ENCODE data around the gene RRP15. TPM values are rescaled to one million over a fixed set of nuclear protein-coding genes. Genes with fewer than 3 reads are reported as not detected.

RRP15 gene
- total RNA-seq, 1 experiment from 2014 or later = 83.1 TPM

GRCh38 chr1:218347336-218347722 lies 62.2 kb downstream of the RRP15 start:
- DNase-seq (ENCODE audit: unreplicated experiment) = peak; percentile 42
- H3K27ac Mint-ChIP-seq (ENCODE audit: low read depth, unreplicated experiment) = no peak overlapping the region
- no peaks in the 10 kb centered on the region for H3K9me3 Mint-ChIP-seq (ENCODE audit: unreplicated experiment)
- POLR2A ChIA-PET = interaction anchor here (0.7 to 6.3 kb wide), 9 partner anchors 17 to 828 kb away, joined by 3 to 61 read pairs (median 6); no protein-coding TSS in a partner anchor
- CTCF ChIA-PET = interaction anchor here (0.6 to 4.5 kb wide), 15 partner anchors 11 to 719 kb away, joined by 3 to 41 read pairs (median 3); no protein-coding TSS in a partner anchor
- H3K36me3 Mint-ChIP-seq (ENCODE audit: insufficient read depth, unreplicated experiment) = no peaks in the 10 kb centered on the region
- H3K4me3 Mint-ChIP-seq (ENCODE audit: unreplicated experiment) = no peak overlapping the region
- BruUV-seq (replicated peaks) = no TSS peak
- no peaks in the 10 kb centered on the region for H3K27me3 Mint-ChIP-seq (ENCODE audit: insufficient read depth, unreplicated experiment)
- intact Hi-C loops (cut with micrococcal nuclease) = loop anchor here (1.0 to 10.0 kb wide), 7 partner anchors 30 to 977 kb away; partner anchors contain the start of gene LYPLAL1
- TF ChIP-seq, protein P1, sequence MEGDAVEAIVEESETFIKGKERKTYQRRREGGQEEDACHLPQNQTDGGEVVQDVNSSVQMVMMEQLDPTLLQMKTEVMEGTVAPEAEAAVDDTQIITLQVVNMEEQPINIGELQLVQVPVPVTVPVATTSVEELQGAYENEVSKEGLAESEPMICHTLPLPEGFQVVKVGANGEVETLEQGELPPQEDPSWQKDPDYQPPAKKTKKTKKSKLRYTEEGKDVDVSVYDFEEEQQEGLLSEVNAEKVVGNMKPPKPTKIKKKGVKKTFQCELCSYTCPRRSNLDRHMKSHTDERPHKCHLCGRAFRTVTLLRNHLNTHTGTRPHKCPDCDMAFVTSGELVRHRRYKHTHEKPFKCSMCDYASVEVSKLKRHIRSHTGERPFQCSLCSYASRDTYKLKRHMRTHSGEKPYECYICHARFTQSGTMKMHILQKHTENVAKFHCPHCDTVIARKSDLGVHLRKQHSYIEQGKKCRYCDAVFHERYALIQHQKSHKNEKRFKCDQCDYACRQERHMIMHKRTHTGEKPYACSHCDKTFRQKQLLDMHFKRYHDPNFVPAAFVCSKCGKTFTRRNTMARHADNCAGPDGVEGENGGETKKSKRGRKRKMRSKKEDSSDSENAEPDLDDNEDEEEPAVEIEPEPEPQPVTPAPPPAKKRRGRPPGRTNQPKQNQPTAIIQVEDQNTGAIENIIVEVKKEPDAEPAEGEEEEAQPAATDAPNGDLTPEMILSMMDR (IDR thresholded peaks at IDR 0.05; ENCODE audit: unreplicated experiment) = peak; percentile 4
- peaks cover 51% of the 10 kb centered on the region for H3K4me1 Mint-ChIP-seq (ENCODE audit: insufficient read depth, unreplicated experiment)

DNA sequence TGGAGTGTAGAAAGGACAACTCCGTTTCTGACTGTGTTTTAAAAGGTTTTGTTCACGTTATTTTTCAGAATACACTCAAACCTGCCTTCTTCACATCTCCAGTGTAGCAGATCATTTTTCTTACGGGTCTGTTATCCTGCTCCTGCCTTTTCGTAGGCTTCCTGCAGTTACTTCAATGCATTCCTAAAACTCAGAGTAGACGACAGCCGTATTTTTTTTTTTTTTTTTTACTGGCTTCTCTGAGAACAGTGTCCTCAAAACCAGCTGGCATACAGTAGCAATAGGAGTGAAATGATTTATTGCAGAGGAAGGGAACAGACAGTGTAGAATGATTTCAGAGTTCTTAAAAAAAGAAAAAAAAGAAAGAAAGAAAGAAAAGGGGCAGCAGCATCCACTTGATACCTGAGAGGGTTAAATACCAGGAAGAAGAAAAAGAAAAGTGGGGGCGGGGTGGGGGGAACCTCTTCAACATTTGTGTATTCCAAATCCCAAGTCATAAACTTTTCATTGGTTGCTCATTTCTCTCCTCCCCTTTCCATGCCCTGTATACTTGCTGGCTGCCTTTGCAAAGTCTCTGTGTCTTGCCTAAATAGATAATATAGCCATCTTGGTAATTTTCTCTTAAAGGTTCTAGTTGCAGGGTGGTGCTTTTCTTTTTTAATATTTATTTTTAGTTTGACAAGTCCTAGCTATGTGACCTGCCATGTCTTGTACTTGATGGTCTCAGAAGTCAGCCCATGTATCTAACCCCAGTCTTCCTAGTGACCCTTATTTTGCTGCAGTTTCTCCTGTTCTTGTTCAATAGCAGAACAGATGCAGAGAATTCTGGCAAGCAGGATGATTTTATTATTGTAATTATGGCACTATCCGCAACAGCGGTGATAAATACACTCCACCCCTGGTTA lies 62.9 kb downstream of the RRP15 start:
- POLR2A ChIA-PET = interaction anchor here (0.6 to 6.3 kb wide), 12 partner anchors 10 to 1742 kb away, joined by 3 to 61 read pairs (median 4); partner anchors contain the start of gene BPNT1
- TF ChIP-seq, protein P1 (IDR thresholded peaks at IDR 0.05; ENCODE audit: unreplicated experiment) = no peak
- peak; percentile 77 for DNase-seq (ENCODE audit: unreplicated experiment)

DNA sequence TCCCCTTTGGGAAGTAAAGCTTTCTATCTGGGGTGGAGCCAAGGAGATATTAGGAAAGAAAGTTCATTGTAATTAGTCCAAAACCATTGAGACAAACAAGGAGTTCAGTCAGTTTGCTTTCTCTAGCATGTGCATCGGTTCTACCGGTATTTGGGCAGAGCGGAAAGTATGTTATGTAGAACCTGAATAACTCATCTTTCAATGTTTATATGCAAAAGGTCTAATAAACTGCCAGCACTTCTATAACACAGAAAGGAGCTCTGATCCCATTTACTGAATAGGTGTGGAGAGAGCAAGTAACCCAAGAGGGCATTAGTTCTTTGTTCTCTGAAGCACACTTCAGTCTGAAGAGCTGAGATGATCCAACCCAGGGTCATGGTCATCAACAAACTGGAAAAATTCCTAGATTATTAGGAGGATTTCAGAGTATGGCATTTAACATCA lies 63.6 kb downstream of the RRP15 start:
- intact Hi-C loops (cut with micrococcal nuclease) = loop anchor here (2.0 to 10.0 kb wide), 4 partner anchors 114 to 976 kb away; partner anchors contain the start of gene LYPLAL1
- no TSS peak for BruUV-seq (replicated peaks)
- TF ChIP-seq, protein P1 (IDR thresholded peaks at IDR 0.05; ENCODE audit: unreplicated experiment) = no peak
- Mint-ChIP-seq H3K4me1 (ENCODE audit: insufficient read depth, unreplicated experiment) (peaks cover 52% of the 10 kb centered on the region), H3K9me3 (ENCODE audit: unreplicated experiment) (no peaks in the 10 kb centered on the region), H3K36me3 (ENCODE audit: insufficient read depth, unreplicated experiment) (no peaks in the 10 kb centered on the region), H3K27me3 (ENCODE audit: insufficient read depth, unreplicated experiment) (no peaks in the 10 kb centered on the region), H3K4me3 (ENCODE audit: unreplicated experiment) (no peak overlapping the region), H3K27ac (ENCODE audit: low read depth, unreplicated experiment) (no peak overlapping the region)
- CTCF ChIA-PET = interaction anchor here (0.6 to 4.5 kb wide), 11 partner anchors 9 to 718 kb away, joined by 3 to 41 read pairs (median 3); no protein-coding TSS in a partner anchor
- no peak for DNase-seq (ENCODE audit: unreplicated experiment)
- POLR2A ChIA-PET = interaction anchor here (0.8 to 6.3 kb wide), 7 partner anchors 9 to 1741 kb away, joined by 3 to 61 read pairs (median 4); partner anchors contain the start of gene BPNT1

More for the DNA sequence above, 62.9 kb downstream of the RRP15 start:
- H3K4me3 Mint-ChIP-seq (ENCODE audit: unreplicated experiment) = no peak overlapping the region
- no peaks in the 10 kb centered on the region for H3K36me3 Mint-ChIP-seq (ENCODE audit: insufficient read depth, unreplicated experiment)
- intact Hi-C loops (cut with micrococcal nuclease) = loop anchor here (1.0 to 10.0 kb wide), 8 partner anchors 29 to 977 kb away; partner anchors contain the start of gene LYPLAL1
- H3K27me3 Mint-ChIP-seq (ENCODE audit: insufficient read depth, unreplicated experiment) = no peaks in the 10 kb centered on the region
- CTCF ChIA-PET = interaction anchor here (0.6 to 4.5 kb wide), 17 partner anchors 9 to 718 kb away, joined by 3 to 41 read pairs (median 3); no protein-coding TSS in a partner anchor
- H3K4me1 Mint-ChIP-seq (ENCODE audit: insufficient read depth, unreplicated experiment) = peaks cover 51% of the 10 kb centered on the region
- no peaks in the 10 kb centered on the region for H3K9me3 Mint-ChIP-seq (ENCODE audit: unreplicated experiment)
- no TSS peak for BruUV-seq (replicated peaks)
- H3K27ac Mint-ChIP-seq (ENCODE audit: low read depth, unreplicated experiment) = no peak overlapping the region
